Lower lobe of right lung (tissue), 2 donors: Measurements from ENCODE around the gene SMIM1. TPM values are rescaled to one million over a fixed set of nuclear protein-coding genes. Genes with fewer than 3 reads are reported as not detected.

Experiments used
- ATAC-seq, 2 donors: fragments of 200-7000 bp; cut with Tn5 transposase; one replicate each; pipeline ENCODE4 v1.9.1; 2020 to 2022; ENCODE audit warnings: mild to moderate bottlenecking in 2 of 2, moderate library complexity in 2 of 2
- DNase-seq: peaks from one replicate; pipeline ENCODE4 v3.0.0-alpha.2; 2020
- H3K27ac ChIP-seq: fragments of 200-600 bp; one replicate; pipeline ENCODE4 v1.8.0; 2022
- H3K27me3 ChIP-seq: fragments of 200-600 bp; one replicate; pipeline ENCODE4 v1.8.0; 2022; ENCODE audit warnings: low read depth
- H3K36me3 ChIP-seq: fragments of 200-600 bp; one replicate; pipeline ENCODE4 v1.8.0; 2022; ENCODE audit warnings: mild to moderate bottlenecking
- H3K4me1 ChIP-seq: fragments of 200-600 bp; one replicate; pipeline ENCODE4 v1.8.0; 2022
- H3K4me3 ChIP-seq: fragments of 200-600 bp; one replicate; pipeline ENCODE4 v1.8.0; 2022; ENCODE audit warnings: mild to moderate bottlenecking
- H3K9me3 ChIP-seq: fragments of 200-600 bp; one replicate; pipeline ENCODE4 v1.8.0; 2022
- intact Hi-C: fragments of 100-400 bp; cut with DNase I; formaldehyde crosslinking; loops from one replicate; pipeline ENCODE4 v1.11.0; 2022
- total RNA-seq: library from RNA; stranded (reverse); fragmentation: NEBNext Ultra II Directional; extraction: Animal tissue kit (Norgen Biotek cat#: 25700); gene quantifications from one replicate; pipeline ENCODE4 v1.2.1, GENCODE V29; 2021
- TF ChIP-seq, protein P1 (sequence below): fragments of 200-600 bp; IDR thresholded peaks from one replicate; pipeline ENCODE4 v1.8.0; 2022; ENCODE audit warnings: antibody characterized with exemption, mild to moderate bottlenecking
- donor health status: DM: no; HTN: yes; CAD: no; lungs with severe emphysema.

SMIM1 gene
- total RNA-seq, 1 donor from 2014 or later, result 8.5 TPM

DNA sequence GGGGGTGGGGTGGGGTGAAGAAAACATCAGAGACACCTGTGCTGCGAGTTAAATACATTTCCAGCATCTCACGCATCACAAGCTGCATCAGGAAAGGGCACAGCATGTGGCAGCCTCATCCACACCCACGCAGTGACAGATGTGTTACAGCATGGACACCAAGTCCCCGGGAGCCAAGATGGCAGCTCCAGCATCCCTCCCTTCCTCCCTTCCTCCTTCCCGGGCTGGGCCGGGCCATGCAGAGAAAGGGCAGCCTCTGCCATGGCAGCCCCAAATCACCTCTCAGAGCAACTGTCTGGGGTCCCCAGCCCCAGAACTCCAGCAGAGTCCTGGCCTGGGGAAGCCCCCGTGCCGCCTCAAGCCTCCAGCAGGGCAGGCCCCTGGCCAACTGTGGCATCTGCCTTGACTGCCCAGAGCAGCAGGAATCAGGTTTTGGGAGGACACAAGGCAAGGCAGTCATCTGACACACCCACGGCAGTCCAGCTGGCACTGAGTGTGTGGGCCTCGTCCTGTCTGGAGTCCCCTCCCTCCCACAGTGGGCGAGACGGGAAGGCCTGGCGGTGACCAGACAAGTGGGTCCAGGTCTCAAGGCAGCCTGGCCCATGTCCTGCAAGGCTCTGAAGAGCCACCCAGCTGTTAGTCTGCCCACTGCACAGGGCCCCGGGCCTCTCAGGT lies 6.2 kb downstream of the SMIM1 start:
- TF ChIP-seq, protein P1, sequence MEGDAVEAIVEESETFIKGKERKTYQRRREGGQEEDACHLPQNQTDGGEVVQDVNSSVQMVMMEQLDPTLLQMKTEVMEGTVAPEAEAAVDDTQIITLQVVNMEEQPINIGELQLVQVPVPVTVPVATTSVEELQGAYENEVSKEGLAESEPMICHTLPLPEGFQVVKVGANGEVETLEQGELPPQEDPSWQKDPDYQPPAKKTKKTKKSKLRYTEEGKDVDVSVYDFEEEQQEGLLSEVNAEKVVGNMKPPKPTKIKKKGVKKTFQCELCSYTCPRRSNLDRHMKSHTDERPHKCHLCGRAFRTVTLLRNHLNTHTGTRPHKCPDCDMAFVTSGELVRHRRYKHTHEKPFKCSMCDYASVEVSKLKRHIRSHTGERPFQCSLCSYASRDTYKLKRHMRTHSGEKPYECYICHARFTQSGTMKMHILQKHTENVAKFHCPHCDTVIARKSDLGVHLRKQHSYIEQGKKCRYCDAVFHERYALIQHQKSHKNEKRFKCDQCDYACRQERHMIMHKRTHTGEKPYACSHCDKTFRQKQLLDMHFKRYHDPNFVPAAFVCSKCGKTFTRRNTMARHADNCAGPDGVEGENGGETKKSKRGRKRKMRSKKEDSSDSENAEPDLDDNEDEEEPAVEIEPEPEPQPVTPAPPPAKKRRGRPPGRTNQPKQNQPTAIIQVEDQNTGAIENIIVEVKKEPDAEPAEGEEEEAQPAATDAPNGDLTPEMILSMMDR, result no peak
- Histone ChIP-seq H3K27ac (no peak overlapping the region), H3K9me3 (no peaks in the 10 kb centered on the region), H3K4me3 (no peak overlapping the region), H3K4me1 (peaks cover 20% of the 10 kb centered on the region), H3K36me3 (peaks cover 51% of the 10 kb centered on the region), H3K27me3 (no peaks in the 10 kb centered on the region)
- DNase-seq (peak; percentile 42), ATAC-seq (no peak)
- intact Hi-C loops, result no loop called here

DNA sequence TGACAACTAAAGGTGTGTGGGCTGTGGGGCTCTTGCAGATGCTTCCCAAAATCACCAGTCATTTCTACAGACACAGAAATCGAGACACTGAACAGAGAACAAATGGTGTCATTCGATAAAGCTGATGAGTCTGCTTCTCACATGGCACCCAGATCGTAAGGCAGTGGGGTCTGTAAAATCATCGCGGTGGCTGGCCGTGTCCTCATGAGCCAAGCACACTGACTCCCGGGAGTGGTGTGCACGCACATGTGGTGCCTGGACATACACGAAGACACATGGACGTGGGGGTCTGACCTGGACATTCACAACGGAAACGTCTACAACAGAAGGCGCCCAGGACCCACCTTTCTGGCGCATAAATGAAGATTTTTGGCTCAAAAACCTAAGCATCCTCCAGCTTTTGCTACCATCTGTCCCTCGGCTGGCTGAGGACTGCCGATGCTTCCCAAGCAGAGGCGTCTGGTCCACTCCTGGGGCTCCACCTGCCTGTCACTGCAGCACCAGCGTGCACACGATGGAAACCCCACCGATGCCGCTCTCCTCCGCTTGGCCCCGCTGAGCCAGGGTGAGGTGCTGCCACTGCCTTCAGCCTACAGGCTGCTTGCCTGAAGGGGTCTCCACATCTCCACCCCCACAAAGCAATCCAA lies 6.8 kb downstream of the SMIM1 start:
- TF ChIP-seq, protein P1, result no peak
- H3K27ac ChIP-seq, result no peak overlapping the region
- H3K4me3 ChIP-seq, result no peak overlapping the region
- DNase-seq (peak; percentile 28), ATAC-seq (no peak)
- H3K36me3 ChIP-seq, result peaks cover 58% of the 10 kb centered on the region
- no peaks in the 10 kb centered on the region for H3K27me3 ChIP-seq
- H3K4me1 ChIP-seq, result peaks cover 20% of the 10 kb centered on the region
- H3K9me3 ChIP-seq, result no peaks in the 10 kb centered on the region
- intact Hi-C loops, result no loop called here

DNA sequence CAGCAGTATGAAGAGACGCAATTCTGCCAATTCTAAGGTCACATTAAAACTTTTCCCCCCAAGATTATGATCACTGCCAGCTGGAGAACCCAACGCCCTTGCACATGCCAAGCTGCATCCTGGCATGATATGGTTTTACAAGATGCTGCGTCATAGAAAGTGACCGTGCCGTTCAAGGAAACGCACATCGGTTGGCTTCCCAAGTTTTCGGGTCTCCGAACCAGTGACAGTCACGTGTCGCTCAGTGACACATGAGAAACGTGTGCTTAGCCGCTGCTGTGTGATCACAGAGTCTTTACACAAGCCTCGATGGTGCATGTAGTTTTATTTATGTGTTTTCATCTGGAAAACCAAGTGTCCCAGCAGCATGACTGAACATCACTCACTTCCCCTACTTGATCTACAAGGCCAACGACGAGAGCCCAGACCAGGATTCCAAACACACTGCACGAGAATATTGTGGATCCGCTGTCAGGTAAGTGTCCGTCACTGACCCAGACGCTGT lies 7.4 kb downstream of the SMIM1 start:
- peaks cover 64% of the 10 kb centered on the region for H3K36me3 ChIP-seq
- DNase-seq (peak; percentile 23), ATAC-seq (no peak)
- H3K9me3 ChIP-seq, result no peaks in the 10 kb centered on the region
- H3K4me1 ChIP-seq, result peaks cover 19% of the 10 kb centered on the region
- H3K27me3 ChIP-seq, result no peaks in the 10 kb centered on the region
- TF ChIP-seq, protein P1, result no peak
- H3K4me3 ChIP-seq, result no peak overlapping the region
- H3K27ac ChIP-seq, result no peak overlapping the region
- intact Hi-C loops, result no loop called here

DNA sequence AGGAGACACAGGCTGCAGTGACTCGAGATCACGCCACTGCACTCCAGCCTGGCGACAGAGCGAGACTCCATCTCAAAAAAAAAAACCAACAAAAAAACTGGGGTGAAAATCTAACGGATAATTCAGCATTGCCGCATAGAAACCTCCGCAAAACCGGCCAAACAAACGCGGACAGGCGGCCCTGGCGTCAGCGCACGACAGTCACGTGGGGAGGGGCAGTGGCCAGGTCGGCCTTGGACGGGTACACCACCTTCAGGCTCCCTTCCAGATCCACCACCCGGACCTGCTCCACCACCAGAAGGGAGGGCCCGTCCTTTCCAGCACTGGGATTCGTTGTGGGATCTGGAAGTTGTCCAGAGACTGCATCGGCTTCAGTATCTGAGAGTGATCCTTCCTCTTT lies 8.4 kb downstream of the SMIM1 start:
- no peak overlapping the region for H3K4me3 ChIP-seq
- H3K9me3 ChIP-seq, result no peaks in the 10 kb centered on the region
- no peak overlapping the region for H3K27ac ChIP-seq
- intact Hi-C loops, result no loop called here
- peaks cover 73% of the 10 kb centered on the region for H3K36me3 ChIP-seq
- ATAC-seq (no peak), DNase-seq (no peak)
- TF ChIP-seq, protein P1, result no peak
- H3K4me1 ChIP-seq, result peaks cover 10% of the 10 kb centered on the region
- H3K27me3 ChIP-seq, result no peaks in the 10 kb centered on the region

DNA sequence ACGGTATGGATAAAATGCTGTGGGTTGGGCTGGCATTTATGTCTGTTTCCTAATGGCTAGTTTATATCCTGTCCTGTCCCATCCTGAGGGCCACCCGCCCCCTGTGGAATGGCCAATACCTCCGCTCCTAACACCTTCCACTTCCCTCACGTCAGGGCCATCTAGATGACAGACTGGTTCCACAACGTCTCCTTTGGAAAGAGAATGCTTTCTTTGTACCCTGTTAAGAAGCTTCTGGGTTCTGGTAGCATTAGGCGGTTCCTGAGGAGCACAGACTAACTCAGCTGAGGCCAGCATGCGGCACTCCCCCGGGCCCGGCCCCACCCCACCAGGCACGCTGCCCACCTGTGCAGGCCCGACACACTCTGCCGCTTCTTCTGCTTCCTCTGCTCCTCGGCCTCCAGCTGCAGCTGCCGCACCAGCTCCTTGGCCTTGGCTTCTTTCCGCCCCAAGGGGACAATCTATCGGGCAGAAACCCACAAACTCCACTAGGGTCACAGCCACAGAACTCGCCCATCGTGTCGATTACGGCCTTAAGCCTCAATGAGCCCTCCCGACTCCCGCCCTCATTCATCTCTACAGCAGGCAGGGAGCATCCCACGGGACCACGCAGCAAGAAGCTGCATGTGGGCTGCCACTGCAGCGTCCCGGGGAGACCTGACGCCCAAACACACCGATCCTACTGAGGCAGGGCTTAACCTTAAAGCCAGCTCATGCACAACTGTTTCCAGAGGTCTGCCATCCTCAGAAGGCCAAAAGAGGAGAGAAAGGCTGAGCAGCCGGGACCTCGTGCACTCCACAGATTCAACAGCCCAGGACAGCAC lies 11.3 kb downstream of the SMIM1 start:
- DNase-seq (peak; percentile 26), ATAC-seq (no peak)
- Histone ChIP-seq H3K9me3 (no peaks in the 10 kb centered on the region), H3K4me3 (no peak overlapping the region), H3K27me3 (no peaks in the 10 kb centered on the region), H3K36me3 (peaks cover 97% of the 10 kb centered on the region), H3K4me1 (no peaks in the 10 kb centered on the region), H3K27ac (no peak overlapping the region)
- intact Hi-C loops, result no loop called here
- TF ChIP-seq, protein P1, result no peak
